HL-60 (cell line): ENCODE data around the gene NUDC.

Source experiments
- CTCF ChIP-seq: IDR thresholded peaks from one replicate; pipeline ENCODE4 v1.5.1; 2011; ENCODE audit warnings: low read length, control low read depth, inconsistent platforms; ENCODE audit not compliant: insufficient read depth
- GABPA ChIP-seq: IDR thresholded peaks from 2 replicates; pipeline ENCODE4 v1.6.1; 2012; ENCODE audit warnings: low read depth
- POLR2AphosphoS5 ChIP-seq: IDR thresholded peaks from 2 replicates; pipeline ENCODE4 v1.6.1; 2012; ENCODE audit warnings: low read depth
- REST ChIP-seq: IDR thresholded peaks from 2 replicates; pipeline ENCODE4 v1.6.1; 2012; ENCODE audit warnings: low read depth; ENCODE audit not compliant: insufficient replicate concordance

- TF ChIP-seq CTCF (no peak), GABPA (no peak), POLR2AphosphoS5 (no peak), REST (no peak)
Measured at GRCh38 chr1:26874896-26875295, 46.6 kb upstream of the NUDC start.
